Measurements from ENCODE around the gene SIPA1L2.

SIPA1L2 gene

GRCh38 chr1:232648316-232648715 is 18.4 kb upstream of the SIPA1L2 start:
- no peak for DNase-seq

GRCh38 chr1:232644209-232644608 is 14.3 kb upstream of the SIPA1L2 start:
- no peak for DNase-seq

- DNase-seq = no peak
Measured at GRCh38 chr1:232643251-232643650, 13.3 kb upstream of the SIPA1L2 start.

- no peak for DNase-seq
Measured at GRCh38 chr1:232641507-232641906, 11.6 kb upstream of the SIPA1L2 start.

GRCh38 chr1:232636799-232637198 is 6.9 kb upstream of the SIPA1L2 start:
- no peak for DNase-seq

- peak in 1 of 2 experiments; percentile 58 for DNase-seq
Measured at GRCh38 chr1:232635778-232636356, 5.9 kb upstream of the SIPA1L2 start.

- DNase-seq = no peak
Measured at GRCh38 chr1:232635279-232635678, 5.3 kb upstream of the SIPA1L2 start.

GRCh38 chr1:232634096-232634495 is 4.2 kb upstream of the SIPA1L2 start:
- DNase-seq = peak in 1 of 2 experiments; percentile 44

- DNase-seq = no peak
Measured at GRCh38 chr1:232630894-232631195, 912 bp upstream of the SIPA1L2 start.

- peak; percentile 17 to 47 for DNase-seq
Measured at GRCh38 chr1:232629250-232630046, 485 bp downstream of the SIPA1L2 start.

- peak in 1 of 2 experiments; percentile 57 for DNase-seq
Measured at GRCh38 chr1:232628335-232629249, 1.3 kb downstream of the SIPA1L2 start.

GRCh38 chr1:232627645-232628334 is 2.1 kb downstream of the SIPA1L2 start:
- DNase-seq = peak; percentile 18 to 77

- no peak for DNase-seq
Measured at GRCh38 chr1:232627171-232627570, 2.8 kb downstream of the SIPA1L2 start.

- no peak for DNase-seq
Measured at GRCh38 chr1:232626452-232626851, 3.5 kb downstream of the SIPA1L2 start.

GRCh38 chr1:232625319-232625868 is 4.5 kb downstream of the SIPA1L2 start:
- no peak for DNase-seq

- no peak for DNase-seq
Measured at GRCh38 chr1:232624546-232625281, 5.2 kb downstream of the SIPA1L2 start.

- DNase-seq = no peak
Measured at GRCh38 chr1:232622981-232623380, 7.0 kb downstream of the SIPA1L2 start.

GRCh38 chr1:232622378-232622777 is 7.6 kb downstream of the SIPA1L2 start:
- peak in 1 of 2 experiments; percentile 4 for DNase-seq

- DNase-seq = no peak
Measured at GRCh38 chr1:232621050-232621449, 8.9 kb downstream of the SIPA1L2 start.

- peak in 1 of 2 experiments; percentile 19 for DNase-seq
Measured at GRCh38 chr1:232620356-232620969, 9.5 kb downstream of the SIPA1L2 start.

GRCh38 chr1:232617237-232617636 is 12.7 kb downstream of the SIPA1L2 start:
- DNase-seq = no peak
